AG10803 (cell line): ENCODE data around the gene INPP5A.

Source experiments
- DNase-seq: peaks from one replicate; pipeline ENCODE4 v3.0.0; 2010; ENCODE audit warnings: low read depth
- H3K4me3 ChIP-seq: 2 replicates; pipeline ENCODE4 v1.5.1; 2011; ENCODE audit warnings: mild to moderate bottlenecking, low read length, control low read depth
- TF ChIP-seq, protein P1 (sequence below): conservative IDR thresholded peaks from 2 replicates; pipeline ENCODE4 v1.5.1; 2011; ENCODE audit warnings: mild to moderate bottlenecking, low read length, control low read depth, inconsistent platforms

The INPP5A gene

GRCh38 chr10:132603851-132604533 is 66.4 kb downstream of the INPP5A start:
- TF ChIP-seq, protein P1, sequence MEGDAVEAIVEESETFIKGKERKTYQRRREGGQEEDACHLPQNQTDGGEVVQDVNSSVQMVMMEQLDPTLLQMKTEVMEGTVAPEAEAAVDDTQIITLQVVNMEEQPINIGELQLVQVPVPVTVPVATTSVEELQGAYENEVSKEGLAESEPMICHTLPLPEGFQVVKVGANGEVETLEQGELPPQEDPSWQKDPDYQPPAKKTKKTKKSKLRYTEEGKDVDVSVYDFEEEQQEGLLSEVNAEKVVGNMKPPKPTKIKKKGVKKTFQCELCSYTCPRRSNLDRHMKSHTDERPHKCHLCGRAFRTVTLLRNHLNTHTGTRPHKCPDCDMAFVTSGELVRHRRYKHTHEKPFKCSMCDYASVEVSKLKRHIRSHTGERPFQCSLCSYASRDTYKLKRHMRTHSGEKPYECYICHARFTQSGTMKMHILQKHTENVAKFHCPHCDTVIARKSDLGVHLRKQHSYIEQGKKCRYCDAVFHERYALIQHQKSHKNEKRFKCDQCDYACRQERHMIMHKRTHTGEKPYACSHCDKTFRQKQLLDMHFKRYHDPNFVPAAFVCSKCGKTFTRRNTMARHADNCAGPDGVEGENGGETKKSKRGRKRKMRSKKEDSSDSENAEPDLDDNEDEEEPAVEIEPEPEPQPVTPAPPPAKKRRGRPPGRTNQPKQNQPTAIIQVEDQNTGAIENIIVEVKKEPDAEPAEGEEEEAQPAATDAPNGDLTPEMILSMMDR = no peak
- DNase-seq = no peak
- no peak overlapping the region for H3K4me3 ChIP-seq

- TF ChIP-seq, protein P1 = no peak
- H3K4me3 ChIP-seq = no peak overlapping the region
- DNase-seq = no peak
Observed at GRCh38 chr10:132604686-132605085, 67.1 kb downstream of the INPP5A start.

DNA sequence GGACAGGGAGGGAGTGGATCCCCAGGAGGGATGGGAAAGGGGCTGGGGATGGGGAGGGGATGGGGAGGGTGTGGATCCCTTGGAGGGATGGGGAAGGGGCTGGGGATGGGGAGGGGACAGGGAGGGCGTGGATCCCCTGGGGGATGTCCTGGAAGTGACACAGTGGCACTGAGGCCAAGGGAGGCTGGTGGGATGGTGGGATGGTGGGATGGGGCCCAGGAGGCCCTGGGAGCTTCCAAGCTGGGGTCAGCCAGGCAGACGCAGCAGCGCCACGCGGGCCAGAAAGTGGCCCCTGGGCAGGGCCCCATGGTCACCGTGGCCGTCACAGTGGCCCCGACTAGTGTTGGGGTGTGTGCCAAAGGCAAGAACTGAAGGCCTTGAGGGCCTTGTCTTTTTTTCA is 67.8 kb downstream of the INPP5A start:
- no peak overlapping the region for H3K4me3 ChIP-seq
- DNase-seq = no peak
- TF ChIP-seq, protein P1 = no peak

- DNase-seq = no peak
- H3K4me3 ChIP-seq = no peak overlapping the region
- TF ChIP-seq, protein P1 = no peak
Observed at GRCh38 chr10:132606031-132606491, 68.5 kb downstream of the INPP5A start.

- no peak overlapping the region for H3K4me3 ChIP-seq
- TF ChIP-seq, protein P1 = no peak
- no peak for DNase-seq
Observed at GRCh38 chr10:132606536-132607316, 69.1 kb downstream of the INPP5A start.

- TF ChIP-seq, protein P1 = no peak
- H3K4me3 ChIP-seq = no peak overlapping the region
- DNase-seq = no peak
Observed at GRCh38 chr10:132607491-132607890, 69.9 kb downstream of the INPP5A start.
